K562 (cell line): ENCODE measurements around the gene DMWD. TPM values are rescaled to one million over a fixed set of nuclear protein-coding genes. Genes with fewer than 3 reads are reported as not detected.

Experiments
- CTBP1 ChIP-seq: fragments of 450-650 bp; IDR thresholded peaks from 2 replicates; pipeline ENCODE4 v1.6.1; 2016; ENCODE audit warnings: borderline replicate concordance
- E2F3 ChIP-seq: fragments of 250-450 bp; sonication (Bioruptor Pico); IDR thresholded peaks from 2 replicates; pipeline ENCODE4 v1.4.0; 2020; ENCODE audit warnings: mild to moderate bottlenecking
- E2F6 ChIP-seq, 2 experiments: IDR thresholded peaks; 2 replicates each; pipeline ENCODE4 v1.6.1; 2011; ENCODE audit warnings: borderline replicate concordance in 1 of 2, control low read depth in 1 of 2, low read depth in 1 of 2, low read length in 1 of 2, mild to moderate bottlenecking in 1 of 2, mixed read lengths in 1 of 2, moderate library complexity in 1 of 2; ENCODE audit not compliant: insufficient read depth in 1 of 2, insufficient read length in 1 of 2, poor library complexity in 1 of 2, severe bottlenecking in 1 of 2; ENCODE audit errors: extremely low read depth in 1 of 2
- ESRRA ChIP-seq: fragments of 450-650 bp; IDR thresholded peaks from 2 replicates; pipeline ENCODE4 v1.6.1; 2014; ENCODE audit warnings: low read depth, mild to moderate bottlenecking, moderate library complexity, borderline replicate concordance
- FOSL1 ChIP-seq: fragments of 200-800 bp; sonication (Bioruptor generic); conservative IDR thresholded peaks from 2 replicates; pipeline ENCODE4 v1.6.1; 2016; ENCODE audit warnings: missing genetic modification characterization, missing compliant biosample characterization
- GABPB1 ChIP-seq: sonication (generic); formaldehyde crosslinking; IDR thresholded peaks from 2 replicates; pipeline ENCODE4 v1.8.0; 2022; ENCODE audit warnings: mild to moderate bottlenecking, missing genetic modification reagents
- MTA2 ChIP-seq: fragments of 450-650 bp; IDR thresholded peaks from 2 replicates; pipeline ENCODE4 v1.6.1; 2016; ENCODE audit warnings: low read depth
- NR3C1 ChIP-seq: sonication (generic); formaldehyde crosslinking; IDR thresholded peaks from 2 replicates; pipeline ENCODE4 v1.8.1; 2022; ENCODE audit warnings: missing genetic modification reagents
- PRDM10 ChIP-seq: fragments of 450-650 bp; IDR thresholded peaks from 2 replicates; pipeline ENCODE4 v1.6.1; 2018; ENCODE audit not compliant: partially characterized antibody
- PYGO2 ChIP-seq: fragments of 450-650 bp; IDR thresholded peaks from 2 replicates; pipeline ENCODE4 v1.6.1; 2016; ENCODE audit warnings: mild to moderate bottlenecking, missing genetic modification characterization, moderate library complexity, missing compliant biosample characterization
- RHOXF2B ChIP-seq: fragments of 250-450 bp; sonication (Bioruptor Pico); conservative IDR thresholded peaks from 2 replicates; pipeline ENCODE4 v1.5.1; 2021
- RNF2 ChIP-seq: sonication (generic); IDR thresholded peaks from 2 replicates; pipeline ENCODE4 v1.6.1; 2016
- RNF219 ChIP-seq: fragments of 250-450 bp; sonication (Bioruptor Pico); IDR thresholded peaks from 2 replicates; pipeline ENCODE4 v1.5.0; 2022; ENCODE audit warnings: mild to moderate bottlenecking
- ZC3H8 ChIP-seq: fragments of 450-650 bp; IDR thresholded peaks from 2 replicates; pipeline ENCODE4 v1.6.1; 2017
- ZHX1 ChIP-seq: fragments of 150-350 bp; conservative IDR thresholded peaks from 2 replicates; pipeline ENCODE4 v1.6.1; 2014; ENCODE audit warnings: low read length
- polyA plus RNA-seq, 8 experiments: library from polyadenylated mRNA; depleted of rRNA in 4 of 8; stranded (reverse) in 5 of 8; unstranded in 3 of 8; fragments of >200 nt; fragmentation: Nextera tagmentation in 2 of 8; fragmentation: Illumina TruSeq in 1 of 8; extraction: Ambion mirVana in 2 of 8; extraction: Trizol in 1 of 8; gene quantifications; 2 replicates each; pipeline versions ENCODE4 v1.2.1 to v1.2.3, GENCODE V29; 2011 to 2014; ENCODE audit warnings: inconsistent platforms in 1 of 8, missing spikeins in 1 of 8
- total RNA-seq, 7 experiments: library from RNA; depleted of rRNA in 6 of 7; stranded (reverse); fragments of >200 nt in 6 of 7; fragmentation: Illumina TruSeq in 2 of 7; extraction: Trizol in 2 of 7; gene quantifications; 2 replicates each; pipeline versions ENCODE4 v1.2.1 to v1.2.3, GENCODE V29; 2011 to 2021; ENCODE audit warnings: low replicate concordance in 1 of 7
- TF ChIP-seq, protein P1 (sequence below): sonication (generic); formaldehyde crosslinking; IDR thresholded peaks from 2 replicates; pipeline ENCODE4 v1.8.0; 2023; ENCODE audit warnings: mild to moderate bottlenecking, missing genetic modification reagents

The DMWD gene
- total and polyA plus RNA-seq, 9 of the 15 experiments (the other 6 are each of a cell fraction or from before 2014, with no cell fraction given), result 4.7 to 54.6 (median 19.0) TPM

DNA sequence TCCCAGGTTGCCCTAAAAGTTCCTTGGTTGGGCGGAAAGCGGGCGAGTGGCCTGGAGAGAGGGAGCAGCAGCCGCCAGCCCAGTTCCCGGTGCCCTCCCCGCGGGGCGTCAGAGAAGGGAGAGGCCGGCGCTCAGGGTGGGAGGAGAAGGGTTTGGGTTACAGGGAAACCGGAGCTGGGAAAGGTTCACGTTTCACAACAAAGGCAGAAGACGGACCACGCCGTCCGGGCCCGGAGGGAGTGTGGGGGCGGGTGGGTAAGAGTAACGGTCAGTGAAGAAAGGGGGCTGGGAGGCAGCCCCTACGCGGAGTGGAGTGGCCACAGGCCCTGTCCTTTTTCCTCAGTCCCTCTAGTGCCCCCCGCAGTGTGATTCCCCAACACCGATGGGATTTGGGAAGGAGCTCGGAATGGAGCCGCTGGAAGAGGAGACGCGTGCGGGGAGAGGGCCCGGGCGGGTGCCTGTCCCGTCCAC, 25.2 kb downstream of the DMWD start (continued):
- no peak for TF ChIP-seq NR3C1
- TF ChIP-seq, protein P1, sequence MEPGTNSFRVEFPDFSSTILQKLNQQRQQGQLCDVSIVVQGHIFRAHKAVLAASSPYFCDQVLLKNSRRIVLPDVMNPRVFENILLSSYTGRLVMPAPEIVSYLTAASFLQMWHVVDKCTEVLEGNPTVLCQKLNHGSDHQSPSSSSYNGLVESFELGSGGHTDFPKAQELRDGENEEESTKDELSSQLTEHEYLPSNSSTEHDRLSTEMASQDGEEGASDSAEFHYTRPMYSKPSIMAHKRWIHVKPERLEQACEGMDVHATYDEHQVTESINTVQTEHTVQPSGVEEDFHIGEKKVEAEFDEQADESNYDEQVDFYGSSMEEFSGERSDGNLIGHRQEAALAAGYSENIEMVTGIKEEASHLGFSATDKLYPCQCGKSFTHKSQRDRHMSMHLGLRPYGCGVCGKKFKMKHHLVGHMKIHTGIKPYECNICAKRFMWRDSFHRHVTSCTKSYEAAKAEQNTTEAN (CRISPR knock-in tag), result no peak; the same call in 1 of the 2 replicates
- TF ChIP-seq E2F3 (CRISPR knock-in tag), result no peak
- TF ChIP-seq MTA2, result no peak
- no peak for TF ChIP-seq ZC3H8
- no peak for TF ChIP-seq FOSL1
- TF ChIP-seq ZHX1, result no peak
- no peak for TF ChIP-seq PYGO2 (tag)
- no peak for TF ChIP-seq RHOXF2B (CRISPR knock-in tag)
- TF ChIP-seq RNF219 (CRISPR knock-in tag), result no peak
- no peak for TF ChIP-seq PRDM10
- no peak for TF ChIP-seq RNF2
- peak; percentile 25; the same call in 1 of the 2 replicates for TF ChIP-seq GABPB1 (CRISPR knock-in tag)
- no peak for TF ChIP-seq CTBP1
- TF ChIP-seq ESRRA, result no peak
- TF ChIP-seq E2F6 (IDR thresholded peaks at IDR 0.05; ENCODE audit: borderline replicate concordance in 1 of 2, extremely low read depth in 1 of 2, insufficient read depth in 1 of 2, insufficient read length in 1 of 2, low read depth in 1 of 2, low read length in 1 of 2, poor library complexity in 1 of 2, severe bottlenecking in 1 of 2), result no peak
